ENCODE measurements around the gene FBXO24. TPM values are rescaled to one million over a fixed set of nuclear protein-coding genes. Genes with fewer than 3 reads are reported as not detected.
"Not testable (repeated sequence)": the region's sequence is repeated elsewhere in the genome, so short reads cannot be mapped to it uniquely, and the experiment has no call there.

The FBXO24 gene
- total RNA-seq, 8 experiments from 2014 or later: 0.25 to 1.9 (median 0.75) TPM

- 56 to 93% (median 69%) methylated on average over 2 to 6 of the region's 10 CpGs; no CpG with 5 or more reads in 1 of the 10 experiments for WGBS, 10 experiments
- ATAC-seq (replicated peaks in 6 of 8): peak in 5 of 8 experiments; percentile 15 to 45 (median 31)
- in situ Hi-C loops (cut with MboI; ENCODE audit: low pct_unique_long_range_greater_than_20kb in 2 of 9, low sequenced_read_pairs in 9 of 9, unreplicated experiment in 9 of 9): no loop called here
- H3K4me1 ChIP-seq (replicated peaks in 1 of 2): peaks cover 25 to 34% of the 10 kb centered on the region in 2 donors
- H3K4me3 ChIP-seq: no peak overlapping the region
- H3K27ac ChIP-seq: peak overlapping the region; percentile 47 to 58
Measured at GRCh38 chr7:100546129-100546925, 39.8 kb upstream of the FBXO24 start.

- Histone ChIP-seq H3K27ac (peak overlapping the region; percentile 47 to 58), H3K4me1 (replicated peaks in 1 of 2) (peaks cover 25 to 34% of the 10 kb centered on the region in 2 donors), H3K4me3 (no peak overlapping the region)
- in situ Hi-C loops (cut with MboI; ENCODE audit: low pct_unique_long_range_greater_than_20kb in 2 of 9, low sequenced_read_pairs in 9 of 9, unreplicated experiment in 9 of 9): no loop called here
- peak in 4 of 8 experiments; percentile 40 to 62 (median 50) for ATAC-seq (replicated peaks in 6 of 8)
- whole genome bisulfite sequencing, 10 experiments: 67 to 100% (median 72%) methylated on average over 1 to 4 of the region's 9 CpGs; no CpG with 5 or more reads in 4 of the 10 experiments
Measured at GRCh38 chr7:100546926-100547800, 39.0 kb upstream of the FBXO24 start.

- Histone ChIP-seq H3K4me1 (replicated peaks in 1 of 2) (peaks cover 25 to 34% of the 10 kb centered on the region in 2 donors), H3K4me3 (no peak overlapping the region), H3K27ac (no peak overlapping the region)
- in situ Hi-C loops (cut with MboI; ENCODE audit: low pct_unique_long_range_greater_than_20kb in 2 of 9, low sequenced_read_pairs in 9 of 9, unreplicated experiment in 9 of 9): no loop called here
- ATAC-seq (replicated peaks in 6 of 8): no peak
- WGBS, 10 experiments: 37 to 100% (median 73%) methylated on average over 1 to 2 of the region's 2 CpGs; no CpG with 5 or more reads in 5 of the 10 experiments
Measured at GRCh38 chr7:100547872-100548271, 38.3 kb upstream of the FBXO24 start.

GRCh38 chr7:100548446-100548845 is 37.7 kb upstream of the FBXO24 start:
- H3K27ac ChIP-seq; ATAC-seq (replicated peaks in 6 of 8); H3K4me3 ChIP-seq; in situ Hi-C loops (cut with MboI; ENCODE audit: low pct_unique_long_range_greater_than_20kb in 2 of 9, low sequenced_read_pairs in 9 of 9, unreplicated experiment in 9 of 9): not testable (repeated sequence)
- H3K4me1 ChIP-seq (replicated peaks in 1 of 2): peaks cover 25 to 34% of the 10 kb centered on the region in 2 donors
- WGBS, 10 experiments: 20 to 100% (median 69%) methylated on average over 1 to 3 of the region's 5 CpGs; no CpG with 5 or more reads in 3 of the 10 experiments

- Histone ChIP-seq H3K27ac (no peak overlapping the region), H3K4me1 (replicated peaks in 1 of 2) (peaks cover 2 to 7% of the 10 kb centered on the region in 2 donors), H3K4me3 (no peak overlapping the region)
- in situ Hi-C loops (cut with MboI; ENCODE audit: low pct_unique_long_range_greater_than_20kb in 2 of 9, low sequenced_read_pairs in 9 of 9, unreplicated experiment in 9 of 9): loop anchor here in 5 of 9 experiments (10.0 to 25.0 kb wide), 2 partner anchors 78 to 90 kb away; partner anchors contain the start of genes SPACDR (in 4 of the 5) and TSC22D4 (in 1 of the 5)
- WGBS, 10 experiments: 20 to 100% (median 89%) methylated on average over 1 to 2 of the region's 2 CpGs; no CpG with 5 or more reads in 5 of the 10 experiments
- no peak for ATAC-seq (replicated peaks in 6 of 8)
Measured at GRCh38 chr7:100552532-100552931, 33.6 kb upstream of the FBXO24 start.

- 77 to 96% (median 88%) methylated on average over 2 to 3 of the region's 3 CpGs; no CpG with 5 or more reads in 6 of the 10 experiments for WGBS, 10 experiments
- Histone ChIP-seq H3K27ac (no peak overlapping the region), H3K4me3 (no peak overlapping the region), H3K4me1 (replicated peaks in 1 of 2) (peaks cover 0 to 2% of the 10 kb centered on the region in 2 donors)
- in situ Hi-C loops (cut with MboI; ENCODE audit: low pct_unique_long_range_greater_than_20kb in 2 of 9, low sequenced_read_pairs in 9 of 9, unreplicated experiment in 9 of 9): loop anchor here in 5 of 9 experiments (10.0 to 25.0 kb wide), 2 partner anchors 78 to 91 kb away; partner anchors contain the start of genes SPACDR (in 4 of the 5) and TSC22D4 (in 1 of the 5)
- no peak for ATAC-seq (replicated peaks in 6 of 8)
Measured at GRCh38 chr7:100553032-100553431, 33.1 kb upstream of the FBXO24 start.

DNA sequence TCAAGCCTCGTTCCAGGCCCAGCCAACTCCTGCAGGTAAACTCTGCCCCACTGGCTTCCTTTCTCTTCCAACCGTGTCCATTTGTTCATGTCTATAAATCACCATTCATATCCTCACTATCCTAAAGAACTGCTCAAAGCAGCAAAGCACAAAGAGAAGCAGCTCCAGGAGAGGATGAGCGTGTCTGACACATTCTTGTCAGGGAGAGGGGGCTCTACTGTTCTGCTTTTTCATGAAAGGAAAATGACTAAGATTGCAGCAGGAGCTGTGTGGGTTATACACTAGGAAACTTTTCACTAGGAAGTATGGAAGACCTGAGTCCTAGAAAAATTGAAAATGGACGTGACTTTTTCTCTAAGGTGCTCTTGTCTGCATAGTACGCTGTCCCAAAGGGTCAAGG is 30.4 kb upstream of the FBXO24 start:
- Histone ChIP-seq H3K27ac (no peak overlapping the region), H3K4me1 (replicated peaks in 1 of 2) (peaks cover 2 to 4% of the 10 kb centered on the region in 2 donors), H3K4me3 (no peak overlapping the region)
- 56 to 100% (median 90%) methylated on average over 1 to 5 of the region's 5 CpGs; no CpG with 5 or more reads in 1 of the 10 experiments for WGBS, 10 experiments
- ATAC-seq (replicated peaks in 6 of 8): no peak
- in situ Hi-C loops (cut with MboI; ENCODE audit: low pct_unique_long_range_greater_than_20kb in 2 of 9, low sequenced_read_pairs in 9 of 9, unreplicated experiment in 9 of 9): loop anchor here in 5 of 9 experiments (10.0 to 25.0 kb wide), 2 partner anchors 81 to 93 kb away; partner anchors contain the start of genes SPACDR (in 4 of the 5) and TSC22D4 (in 1 of the 5)

DNA sequence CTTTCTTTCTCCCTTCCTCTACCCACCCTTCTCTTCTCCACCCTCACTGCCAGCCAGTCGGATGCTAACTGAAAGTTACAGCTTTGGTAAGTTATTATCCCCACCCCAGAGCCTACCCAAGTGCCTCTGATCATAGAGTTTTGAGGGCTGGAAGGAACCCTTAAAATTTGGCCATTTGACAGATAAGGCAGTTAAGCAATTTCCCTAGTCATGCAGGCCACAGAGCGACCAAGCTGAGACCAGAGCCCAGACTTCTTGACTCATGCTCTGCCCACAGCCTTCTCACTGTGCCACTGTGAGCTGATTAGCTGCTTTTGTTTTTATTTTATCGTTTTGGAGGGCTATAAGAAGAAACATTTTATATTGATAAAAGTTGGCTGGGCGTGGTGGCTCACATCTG is 29.6 kb upstream of the FBXO24 start:
- in situ Hi-C loops (cut with MboI; ENCODE audit: low pct_unique_long_range_greater_than_20kb in 2 of 9, low sequenced_read_pairs in 9 of 9, unreplicated experiment in 9 of 9): loop anchor here in 5 of 9 experiments (10.0 to 25.0 kb wide), 2 partner anchors 82 to 94 kb away; partner anchors contain the start of genes SPACDR (in 4 of the 5) and TSC22D4 (in 1 of the 5)
- H3K27ac ChIP-seq: no peak overlapping the region
- no peak for ATAC-seq (replicated peaks in 6 of 8)

DNA sequence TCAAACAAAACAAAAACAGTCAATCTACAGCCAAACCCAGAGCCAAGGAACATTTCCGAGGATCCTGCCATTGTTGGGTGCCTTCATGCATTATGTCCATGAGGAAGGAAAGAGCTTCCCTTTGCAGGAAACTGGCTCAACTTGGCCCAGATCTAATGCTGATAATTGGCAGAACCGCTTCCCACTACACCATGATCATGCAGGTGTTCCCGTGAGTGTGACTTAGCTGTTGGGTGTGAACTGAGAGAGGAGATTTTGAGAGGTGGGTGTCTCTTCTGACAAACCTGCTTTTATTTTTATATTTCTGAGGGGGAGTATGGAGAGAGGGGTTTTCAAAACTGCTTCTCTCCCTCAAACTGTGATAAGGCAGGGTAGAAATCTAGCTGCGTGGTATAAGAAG is 27.0 kb upstream of the FBXO24 start:
- WGBS, 10 experiments: 83 to 100% (median 99%) methylated on average over 1 to 4 of the region's 4 CpGs; no CpG with 5 or more reads in 4 of the 10 experiments

More for the DNA sequence above, 29.6 kb upstream of the FBXO24 start:
- Histone ChIP-seq H3K4me1 (replicated peaks in 1 of 2) (peaks cover 2 to 4% of the 10 kb centered on the region in 2 donors), H3K4me3 (no peak overlapping the region)
- 34 to 87% (median 60%) methylated on average over 1 to 4 of the region's 4 CpGs; no CpG with 5 or more reads in 5 of the 10 experiments for WGBS, 10 experiments

GRCh38 chr7:100561491-100562194 is 24.5 kb upstream of the FBXO24 start:
- Histone ChIP-seq H3K4me1 (replicated peaks in 1 of 2) (peaks cover 8 to 9% of the 10 kb centered on the region in 2 donors), H3K27ac (no peak overlapping the region), H3K4me3 (no peak overlapping the region)
- in situ Hi-C loops (cut with MboI; ENCODE audit: low pct_unique_long_range_greater_than_20kb in 2 of 9, low sequenced_read_pairs in 9 of 9, unreplicated experiment in 9 of 9): loop anchor here in 4 of 9 experiments (25.0 kb wide), 1 partner anchor 99 kb away; the partner anchor contains the start of gene SPACDR (in 4 of the 4)
- WGBS, 10 experiments: 60 to 95% (median 94%) methylated on average over 1 to 6 of the region's 12 CpGs; no CpG with 5 or more reads in 4 of the 10 experiments
- ATAC-seq (replicated peaks in 6 of 8): no peak

More for the DNA sequence above, 27.0 kb upstream of the FBXO24 start:
- Histone ChIP-seq H3K4me3 (no peak overlapping the region), H3K27ac (no peak overlapping the region), H3K4me1 (replicated peaks in 1 of 2) (peaks cover 2 to 4% of the 10 kb centered on the region in 2 donors)
- in situ Hi-C loops (cut with MboI; ENCODE audit: low pct_unique_long_range_greater_than_20kb in 2 of 9, low sequenced_read_pairs in 9 of 9, unreplicated experiment in 9 of 9): loop anchor here in 5 of 9 experiments (10.0 to 25.0 kb wide), 2 partner anchors 84 to 97 kb away; partner anchors contain the start of genes SPACDR (in 4 of the 5) and TSC22D4 (in 1 of the 5)
- ATAC-seq (replicated peaks in 6 of 8): no peak

GRCh38 chr7:100562195-100563099 is 23.7 kb upstream of the FBXO24 start:
- Histone ChIP-seq H3K27ac (no peak overlapping the region), H3K4me1 (replicated peaks in 1 of 2) (peaks cover 16 to 17% of the 10 kb centered on the region in 2 donors), H3K4me3 (no peak overlapping the region)
- WGBS, 10 experiments: 75 to 100% (median 100%) methylated on average over 1 to 9 of the region's 26 CpGs; no CpG with 5 or more reads in 5 of the 10 experiments
- ATAC-seq (replicated peaks in 6 of 8): no peak
- in situ Hi-C loops (cut with MboI; ENCODE audit: low pct_unique_long_range_greater_than_20kb in 2 of 9, low sequenced_read_pairs in 9 of 9, unreplicated experiment in 9 of 9): loop anchor here in 4 of 9 experiments (25.0 kb wide), 1 partner anchor 100 kb away; the partner anchor contains the start of gene SPACDR (in 4 of the 4)
